ENCODE results near the gene APOL5.

DNA sequence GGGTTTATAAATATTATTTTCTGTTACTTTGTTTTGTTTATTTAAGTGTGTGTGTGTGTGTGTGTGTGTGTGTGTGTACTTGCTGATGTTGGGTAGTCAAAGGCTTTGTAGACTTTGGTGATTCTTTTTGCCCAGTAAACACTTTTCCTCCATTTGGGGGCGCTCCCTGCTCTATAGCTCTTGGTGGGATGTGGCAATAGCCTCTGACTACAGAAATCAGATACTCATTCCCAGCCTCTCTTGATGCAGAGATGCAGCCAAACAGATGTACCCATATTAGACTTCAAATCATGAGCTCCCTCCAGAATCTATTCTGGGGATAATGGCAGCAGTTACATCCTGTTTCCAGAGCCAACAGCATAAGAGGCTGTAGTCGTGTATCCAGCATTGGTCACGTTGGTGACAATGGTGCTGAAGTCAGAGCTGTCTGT lies 33.4 kb upstream of the APOL5 start:
- no peak for TF ChIP-seq ZZZ3 (IDR thresholded peaks at IDR 0.05)
- no peak for TF ChIP-seq ZNF311 (CRISPR knock-in tag; IDR thresholded peaks at IDR 0.05)
- no peak for TF ChIP-seq POLR2A (conservative IDR thresholded peaks at IDR 0.05)
- TF ChIP-seq KDM1A (IDR thresholded peaks at IDR 0.05) = no peak
- TF ChIP-seq, protein P1, sequence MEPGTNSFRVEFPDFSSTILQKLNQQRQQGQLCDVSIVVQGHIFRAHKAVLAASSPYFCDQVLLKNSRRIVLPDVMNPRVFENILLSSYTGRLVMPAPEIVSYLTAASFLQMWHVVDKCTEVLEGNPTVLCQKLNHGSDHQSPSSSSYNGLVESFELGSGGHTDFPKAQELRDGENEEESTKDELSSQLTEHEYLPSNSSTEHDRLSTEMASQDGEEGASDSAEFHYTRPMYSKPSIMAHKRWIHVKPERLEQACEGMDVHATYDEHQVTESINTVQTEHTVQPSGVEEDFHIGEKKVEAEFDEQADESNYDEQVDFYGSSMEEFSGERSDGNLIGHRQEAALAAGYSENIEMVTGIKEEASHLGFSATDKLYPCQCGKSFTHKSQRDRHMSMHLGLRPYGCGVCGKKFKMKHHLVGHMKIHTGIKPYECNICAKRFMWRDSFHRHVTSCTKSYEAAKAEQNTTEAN (CRISPR knock-in tag; IDR thresholded peaks at IDR 0.05) = no peak
- TF ChIP-seq, protein P2, sequence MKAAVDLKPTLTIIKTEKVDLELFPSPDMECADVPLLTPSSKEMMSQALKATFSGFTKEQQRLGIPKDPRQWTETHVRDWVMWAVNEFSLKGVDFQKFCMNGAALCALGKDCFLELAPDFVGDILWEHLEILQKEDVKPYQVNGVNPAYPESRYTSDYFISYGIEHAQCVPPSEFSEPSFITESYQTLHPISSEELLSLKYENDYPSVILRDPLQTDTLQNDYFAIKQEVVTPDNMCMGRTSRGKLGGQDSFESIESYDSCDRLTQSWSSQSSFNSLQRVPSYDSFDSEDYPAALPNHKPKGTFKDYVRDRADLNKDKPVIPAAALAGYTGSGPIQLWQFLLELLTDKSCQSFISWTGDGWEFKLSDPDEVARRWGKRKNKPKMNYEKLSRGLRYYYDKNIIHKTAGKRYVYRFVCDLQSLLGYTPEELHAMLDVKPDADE (conservative IDR thresholded peaks at IDR 0.05; ENCODE audit: control insufficient read depth, low read depth, low read length) = no peak
